ENCODE measurements around the gene CNTNAP2. TPM values are rescaled to one million over a fixed set of nuclear protein-coding genes. Genes with fewer than 3 reads are reported as not detected.

The CNTNAP2 gene
- total RNA-seq, 1 donor from 2014 or later = 0.49 TPM

GRCh38 chr7:146709451-146710027 is 592.9 kb downstream of the CNTNAP2 start:
- intact Hi-C loops (cut with DNase I) = no loop called here
- DNase-seq (ENCODE audit: low spot score) (no peak), ATAC-seq (no peak)

- ATAC-seq (no peak), DNase-seq (ENCODE audit: low spot score) (no peak)
- intact Hi-C loops (cut with DNase I) = no loop called here
Measured at GRCh38 chr7:146713205-146713604, 596.6 kb downstream of the CNTNAP2 start.

GRCh38 chr7:146713934-146714333 is 597.3 kb downstream of the CNTNAP2 start:
- no peak for ATAC-seq
- intact Hi-C loops (cut with DNase I) = no loop called here
- DNase-seq (ENCODE audit: low spot score) = no peak

- intact Hi-C loops (cut with DNase I) = no loop called here
- ATAC-seq (no peak), DNase-seq (ENCODE audit: low spot score) (no peak)
Measured at GRCh38 chr7:146720195-146720594, 603.6 kb downstream of the CNTNAP2 start.

- intact Hi-C loops (cut with DNase I) = no loop called here
- ATAC-seq (no peak), DNase-seq (ENCODE audit: low spot score) (no peak)
Measured at GRCh38 chr7:146722986-146723385, 606.4 kb downstream of the CNTNAP2 start.

- intact Hi-C loops (cut with DNase I) = no loop called here
- DNase-seq (ENCODE audit: low spot score) (no peak), ATAC-seq (no peak)
Measured at GRCh38 chr7:146725520-146725919, 608.9 kb downstream of the CNTNAP2 start.

GRCh38 chr7:146728141-146728540 is 611.5 kb downstream of the CNTNAP2 start:
- intact Hi-C loops (cut with DNase I) = no loop called here
- ATAC-seq = no peak

GRCh38 chr7:146728611-146729010 is 612.0 kb downstream of the CNTNAP2 start:
- DNase-seq (ENCODE audit: low spot score) (no peak), ATAC-seq (no peak)
- intact Hi-C loops (cut with DNase I) = no loop called here

More at GRCh38 chr7:146728141-146728540, 611.5 kb downstream of the CNTNAP2 start:
- DNase-seq (ENCODE audit: low spot score) = no peak

- ATAC-seq (no peak), DNase-seq (ENCODE audit: low spot score) (no peak)
- intact Hi-C loops (cut with DNase I) = no loop called here
Measured at GRCh38 chr7:146731185-146731584, 614.6 kb downstream of the CNTNAP2 start.

- DNase-seq (ENCODE audit: low spot score) (no peak), ATAC-seq (no peak)
- intact Hi-C loops (cut with DNase I) = no loop called here
Measured at GRCh38 chr7:146735992-146736391, 619.4 kb downstream of the CNTNAP2 start.

GRCh38 chr7:146736446-146737190 is 620.0 kb downstream of the CNTNAP2 start:
- DNase-seq (ENCODE audit: low spot score) (no peak), ATAC-seq (no peak)
- intact Hi-C loops (cut with DNase I) = no loop called here

GRCh38 chr7:146740039-146740438 is 623.4 kb downstream of the CNTNAP2 start:
- DNase-seq (ENCODE audit: low spot score) = no peak
- intact Hi-C loops (cut with DNase I) = no loop called here
- no peak for ATAC-seq

- intact Hi-C loops (cut with DNase I) = no loop called here
- DNase-seq (ENCODE audit: low spot score) (no peak), ATAC-seq (no peak)
Measured at GRCh38 chr7:146741911-146742310, 625.3 kb downstream of the CNTNAP2 start.

- ATAC-seq = no peak
Measured at GRCh38 chr7:146754385-146754784, 637.8 kb downstream of the CNTNAP2 start.

GRCh38 chr7:146755585-146755984 is 639.0 kb downstream of the CNTNAP2 start:
- DNase-seq (ENCODE audit: low spot score) (no peak), ATAC-seq (no peak)

More at GRCh38 chr7:146754385-146754784, 637.8 kb downstream of the CNTNAP2 start:
- intact Hi-C loops (cut with DNase I) = no loop called here
- DNase-seq (ENCODE audit: low spot score) = no peak

GRCh38 chr7:146764458-146764857 is 647.9 kb downstream of the CNTNAP2 start:
- ATAC-seq = no peak
- DNase-seq (ENCODE audit: low spot score) = no peak
- intact Hi-C loops (cut with DNase I) = no loop called here

More at GRCh38 chr7:146755585-146755984, 639.0 kb downstream of the CNTNAP2 start:
- intact Hi-C loops (cut with DNase I) = no loop called here

- intact Hi-C loops (cut with DNase I) = no loop called here
- DNase-seq (ENCODE audit: low spot score) (no peak), ATAC-seq (no peak)
Measured at GRCh38 chr7:146768957-146769356, 652.4 kb downstream of the CNTNAP2 start.

- intact Hi-C loops (cut with DNase I) = no loop called here
- DNase-seq (ENCODE audit: low spot score) (no peak), ATAC-seq (no peak)
Measured at GRCh38 chr7:146772601-146773000, 656.0 kb downstream of the CNTNAP2 start.

- no peak for ATAC-seq
- no peak for DNase-seq (ENCODE audit: low spot score)
- intact Hi-C loops (cut with DNase I) = no loop called here
Measured at GRCh38 chr7:146773506-146773905, 656.9 kb downstream of the CNTNAP2 start.

- intact Hi-C loops (cut with DNase I) = no loop called here
- DNase-seq (ENCODE audit: low spot score) (no peak), ATAC-seq (no peak)
Measured at GRCh38 chr7:146781352-146782116, 664.9 kb downstream of the CNTNAP2 start.

Data from sciatic nerve (tissue), 2 donors.